Fibroblast of the aortic adventitia (primary cell): ENCODE results near the gene OPN4. TPM values are rescaled to one million over a fixed set of nuclear protein-coding genes. Genes with fewer than 3 reads are reported as not detected.
"Not testable (repeated sequence)": the region's sequence is repeated elsewhere in the genome, so short reads cannot be mapped to it uniquely, and the experiment has no call there.

Source experiments
- DNase-seq: peaks from one replicate; pipeline ENCODE4 v3.0.0-alpha.2; 2010; ENCODE audit warnings: low read depth
- H3K4me3 ChIP-seq: 2 replicates; pipeline ENCODE4 v1.5.1; 2011; ENCODE audit warnings: low read depth, mild to moderate bottlenecking, control low read depth, low read length, moderate library complexity
- total RNA-seq: library from RNA; depleted of rRNA; stranded (reverse); fragments of >200 nt; gene quantifications from 2 replicates; pipeline ENCODE4 v1.2.3, GENCODE V29; 2012; ENCODE audit warnings: low replicate concordance
- TF ChIP-seq, protein P1 (sequence below): IDR thresholded peaks from 2 replicates; pipeline ENCODE4 v1.5.1; 2011; ENCODE audit warnings: mild to moderate bottlenecking, low read length, control low read depth, inconsistent platforms; ENCODE audit not compliant: insufficient read depth

The OPN4 gene
- total RNA-seq, 1 donor, result not detected

DNA sequence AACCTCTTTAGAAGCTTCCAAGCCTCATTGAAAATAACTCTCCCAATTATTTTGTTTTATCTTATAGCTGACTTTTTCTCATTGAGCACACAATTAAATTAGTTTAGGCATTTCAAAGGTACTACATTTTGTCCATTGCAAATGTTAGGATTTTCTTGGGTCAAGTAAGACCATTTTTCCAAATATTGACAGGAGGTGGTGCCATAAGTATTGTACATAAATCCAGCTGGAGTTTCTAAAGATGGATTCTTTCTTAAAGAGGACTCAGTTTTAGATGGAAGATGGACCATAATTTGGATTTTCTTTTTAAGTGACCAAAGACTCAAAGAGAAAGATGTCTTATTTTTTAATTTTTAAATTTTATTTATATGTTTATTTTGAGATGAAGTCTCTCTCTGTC is 12.3 kb upstream of the OPN4 start:
- no peak for DNase-seq
- no peak overlapping the region for H3K4me3 ChIP-seq
- TF ChIP-seq, protein P1, sequence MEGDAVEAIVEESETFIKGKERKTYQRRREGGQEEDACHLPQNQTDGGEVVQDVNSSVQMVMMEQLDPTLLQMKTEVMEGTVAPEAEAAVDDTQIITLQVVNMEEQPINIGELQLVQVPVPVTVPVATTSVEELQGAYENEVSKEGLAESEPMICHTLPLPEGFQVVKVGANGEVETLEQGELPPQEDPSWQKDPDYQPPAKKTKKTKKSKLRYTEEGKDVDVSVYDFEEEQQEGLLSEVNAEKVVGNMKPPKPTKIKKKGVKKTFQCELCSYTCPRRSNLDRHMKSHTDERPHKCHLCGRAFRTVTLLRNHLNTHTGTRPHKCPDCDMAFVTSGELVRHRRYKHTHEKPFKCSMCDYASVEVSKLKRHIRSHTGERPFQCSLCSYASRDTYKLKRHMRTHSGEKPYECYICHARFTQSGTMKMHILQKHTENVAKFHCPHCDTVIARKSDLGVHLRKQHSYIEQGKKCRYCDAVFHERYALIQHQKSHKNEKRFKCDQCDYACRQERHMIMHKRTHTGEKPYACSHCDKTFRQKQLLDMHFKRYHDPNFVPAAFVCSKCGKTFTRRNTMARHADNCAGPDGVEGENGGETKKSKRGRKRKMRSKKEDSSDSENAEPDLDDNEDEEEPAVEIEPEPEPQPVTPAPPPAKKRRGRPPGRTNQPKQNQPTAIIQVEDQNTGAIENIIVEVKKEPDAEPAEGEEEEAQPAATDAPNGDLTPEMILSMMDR, result no peak

DNA sequence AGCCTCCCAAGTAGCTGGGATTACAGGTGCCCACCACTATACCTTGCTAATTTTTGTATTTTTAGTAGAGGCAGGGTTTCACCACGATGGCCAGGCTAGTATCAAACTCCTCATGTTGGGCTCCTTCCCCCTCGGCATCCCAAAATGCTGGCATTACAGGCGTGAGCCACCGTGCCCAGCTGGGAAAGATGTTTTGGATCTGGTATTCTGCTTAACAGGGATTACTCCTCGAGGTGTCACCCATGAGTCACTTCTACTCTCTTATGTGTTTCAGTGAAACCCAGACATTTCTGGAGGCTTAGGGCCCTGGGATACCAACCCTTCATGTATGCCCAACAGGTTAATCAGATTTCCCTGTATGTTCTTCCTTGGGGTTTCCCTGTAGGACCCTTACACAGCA is 11.8 kb upstream of the OPN4 start:
- peak; percentile 47 for DNase-seq
- TF ChIP-seq, protein P1, result no peak
- H3K4me3 ChIP-seq, result no peak overlapping the region

DNA sequence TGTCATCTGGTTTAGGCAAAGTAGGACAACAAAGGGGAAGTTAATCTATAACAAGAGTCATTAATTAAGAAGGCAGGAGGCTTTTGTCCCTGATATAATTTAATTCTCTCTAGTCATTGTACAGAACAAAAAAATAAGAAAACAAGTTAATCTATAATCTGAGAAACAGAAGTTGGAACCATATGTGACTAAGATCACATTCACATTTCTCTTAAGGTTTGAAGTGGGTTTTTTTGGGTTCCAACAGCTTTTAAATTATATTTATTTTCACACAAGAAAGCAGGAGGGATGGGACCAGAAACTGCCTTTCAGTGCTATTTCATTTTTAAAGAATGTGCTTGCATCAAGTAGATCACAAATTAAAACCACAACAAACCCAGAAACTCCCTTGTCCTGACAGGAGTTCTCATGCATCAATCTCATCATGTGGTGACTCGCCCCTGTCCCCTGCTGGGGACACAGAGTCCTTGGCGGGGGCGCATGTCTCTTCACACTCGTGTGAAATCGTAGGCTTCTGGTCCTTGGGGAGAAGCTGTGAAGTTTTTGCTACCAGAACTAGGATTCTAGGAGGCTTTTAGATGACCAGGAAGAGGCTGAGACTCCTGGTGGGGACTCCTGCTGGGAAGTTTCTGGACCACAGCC is 10.1 kb upstream of the OPN4 start:
- H3K4me3 ChIP-seq, result no peak overlapping the region
- DNase-seq, result peak; percentile 23
- TF ChIP-seq, protein P1, result no peak

DNA sequence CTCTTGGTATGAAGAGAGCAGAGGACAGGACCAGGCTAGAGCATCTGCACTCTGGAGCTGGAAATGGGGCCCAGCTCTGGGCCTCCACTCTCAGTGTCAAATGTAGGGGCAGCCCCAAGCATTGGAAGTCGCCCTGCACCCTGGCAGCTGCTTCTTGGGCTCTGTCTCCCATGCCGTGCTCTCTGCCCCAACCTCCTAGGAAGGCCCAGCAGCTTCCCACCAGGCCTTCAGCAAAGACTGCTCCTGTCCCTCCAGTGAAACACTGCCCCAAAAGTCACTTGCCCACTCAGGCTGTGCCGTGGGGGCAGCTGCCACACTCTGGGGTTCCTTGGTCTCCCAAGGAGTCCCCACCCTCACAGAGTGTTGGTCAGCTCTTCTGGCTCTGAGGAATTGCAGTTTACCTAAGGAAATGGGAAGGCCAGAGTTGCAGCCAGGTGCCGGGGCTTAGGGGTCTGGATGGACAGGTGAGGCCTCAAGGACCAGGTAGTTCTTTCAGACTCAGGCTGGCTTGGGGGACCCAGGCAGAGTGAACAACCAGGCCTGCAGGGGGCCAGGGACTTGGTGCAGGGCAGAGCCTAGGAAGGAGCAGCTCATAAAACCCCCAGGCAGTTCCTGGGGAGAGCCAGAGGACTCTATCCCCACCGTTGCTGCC is 9.4 kb upstream of the OPN4 start:
- TF ChIP-seq, protein P1, result no peak
- no peak for DNase-seq
- H3K4me3 ChIP-seq, result no peak overlapping the region

DNA sequence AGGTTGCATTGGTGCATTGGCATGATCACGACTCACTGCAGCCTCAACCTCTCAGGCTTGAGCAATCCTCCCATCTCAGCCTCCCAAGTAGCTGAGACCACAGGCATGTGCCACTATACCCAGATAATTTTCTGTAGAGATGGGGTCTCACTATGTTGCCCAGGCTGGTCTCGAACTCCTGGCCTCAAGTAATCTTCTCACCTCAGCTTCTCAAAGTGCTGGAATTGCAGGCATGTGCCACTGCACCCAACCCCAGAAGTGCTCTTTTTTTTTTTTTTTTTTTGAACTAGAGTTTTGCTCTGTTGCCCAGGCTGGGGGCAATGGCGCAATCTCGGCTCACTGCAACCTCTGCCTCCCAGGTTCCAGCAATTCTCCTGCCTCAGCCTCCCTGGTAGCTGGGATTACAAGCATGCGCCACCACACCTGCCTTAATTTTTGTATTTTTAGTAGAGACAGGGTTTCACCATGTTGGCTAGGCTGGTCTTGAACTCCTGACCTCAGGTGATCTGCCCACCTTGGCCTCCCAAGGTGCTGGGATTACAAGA is 8.7 kb upstream of the OPN4 start:
- DNase-seq, result not testable (repeated sequence)

DNA sequence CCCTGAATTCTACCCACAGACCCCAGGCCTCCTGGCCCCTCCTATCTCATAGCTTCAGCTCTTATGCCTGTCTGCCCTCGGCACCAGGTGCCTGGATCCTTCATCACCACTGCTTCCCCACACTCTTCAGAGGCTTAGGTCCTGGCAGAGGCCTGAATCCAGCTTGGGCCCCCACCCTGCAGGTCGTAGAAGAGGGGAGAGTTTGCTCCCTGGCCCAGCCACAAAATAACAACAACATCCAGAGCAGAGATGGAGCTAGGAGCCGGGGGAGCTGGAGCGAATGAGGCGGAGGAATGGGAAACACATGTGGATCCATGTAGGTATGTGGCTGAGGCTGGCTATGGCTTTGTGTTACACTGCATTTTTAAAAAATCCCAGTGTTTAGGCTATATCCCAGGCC is 7.8 kb upstream of the OPN4 start:
- TF ChIP-seq, protein P1, result no peak
- DNase-seq, result no peak

More for the DNA sequence above, 8.7 kb upstream of the OPN4 start:
- not testable (repeated sequence) for H3K4me3 ChIP-seq

DNA sequence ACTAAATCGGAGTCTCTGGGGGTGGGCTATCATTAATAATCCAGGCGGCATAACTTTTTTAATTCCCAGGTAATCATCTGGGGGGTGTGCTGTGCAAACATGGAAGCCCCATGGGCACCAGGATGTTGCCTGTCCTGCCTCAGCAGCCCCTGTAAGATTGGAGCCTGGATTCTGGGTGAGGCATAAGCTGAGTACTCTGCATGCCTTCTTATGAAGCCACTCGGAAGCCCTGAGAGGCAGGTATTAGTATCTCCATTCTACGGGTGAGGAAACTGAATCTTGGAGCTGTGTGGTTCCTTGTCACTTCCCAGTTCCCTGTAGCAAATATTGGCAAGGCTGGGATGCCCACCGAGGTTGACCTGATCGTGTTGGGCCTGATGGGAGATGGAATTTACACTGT is 7.4 kb upstream of the OPN4 start:
- no peak overlapping the region for H3K4me3 ChIP-seq
- DNase-seq, result no peak
- TF ChIP-seq, protein P1, result no peak

More for the DNA sequence above, 7.8 kb upstream of the OPN4 start:
- H3K4me3 ChIP-seq, result no peak overlapping the region
